GM19023 (cell line): ENCODE data around the gene STMN3.
"Not testable (repeated sequence)": the region's sequence is repeated elsewhere in the genome, so short reads cannot be mapped to it uniquely, and the experiment has no call there.

ENCODE experiments used
- ATAC-seq: cut with Tn5 transposase; IDR thresholded peaks from one replicate; pipeline ENCODE4 v1.9.1; 2021; ENCODE audit warnings: mild to moderate bottlenecking, moderate library complexity; ENCODE audit not compliant: unreplicated experiment

STMN3 gene

DNA sequence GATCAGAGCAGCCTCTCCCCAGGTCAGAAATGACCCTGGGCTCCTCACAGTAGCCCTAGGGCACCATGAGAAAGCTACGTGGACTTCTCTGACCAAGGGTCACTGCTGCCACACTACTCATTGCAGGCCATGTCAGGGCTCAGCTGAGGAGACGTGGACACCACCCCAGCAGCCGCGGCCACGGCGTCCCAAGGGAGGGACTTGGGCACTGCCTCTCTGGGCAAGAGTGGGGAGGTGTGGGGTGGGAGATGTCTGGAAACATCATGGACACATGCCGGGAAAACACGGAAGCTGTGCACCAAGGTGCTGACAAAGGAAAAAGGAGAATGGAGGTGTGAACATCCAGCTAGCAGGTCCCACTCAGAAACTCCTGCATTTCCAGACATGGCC, 35.4 kb downstream of the STMN3 start:
- ATAC-seq: no peak

DNA sequence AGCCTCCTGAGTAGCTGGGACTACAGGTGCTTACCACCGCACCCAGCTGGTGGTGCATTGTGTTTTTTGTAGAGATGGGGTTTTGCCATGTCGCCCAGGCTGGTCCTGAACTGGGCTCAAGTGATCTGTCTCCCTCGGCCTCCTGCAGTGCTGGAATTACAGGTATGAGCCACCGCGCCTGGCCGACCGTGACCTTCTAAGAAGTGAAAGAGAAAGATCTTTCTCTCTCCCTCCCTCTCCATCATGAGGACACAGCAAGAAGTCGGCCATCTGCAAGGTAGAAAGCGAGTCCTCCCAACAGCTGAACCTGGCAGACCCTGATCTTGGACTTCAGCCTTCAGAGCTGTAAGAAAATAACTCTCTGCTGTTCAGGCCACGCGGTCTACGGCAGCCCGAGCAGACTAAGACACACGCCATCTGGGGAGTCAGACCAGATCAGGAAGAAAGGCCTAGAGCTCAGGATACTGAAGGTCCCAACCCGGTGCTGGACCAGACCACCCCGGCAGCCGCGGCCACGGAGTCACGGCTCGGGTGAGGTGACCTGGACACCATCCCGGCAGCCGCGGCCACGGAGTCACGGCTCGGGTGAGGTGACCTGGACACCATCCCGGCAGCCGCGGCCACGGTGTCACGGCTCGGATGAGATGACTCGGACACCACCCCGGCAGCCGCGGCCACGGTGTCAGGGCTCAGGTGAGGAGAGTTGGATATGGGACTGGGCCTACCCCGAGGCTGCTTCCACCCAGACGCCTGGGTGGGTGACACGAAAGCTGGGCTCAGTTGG, 35.9 kb downstream of the STMN3 start:
- no peak for ATAC-seq

DNA sequence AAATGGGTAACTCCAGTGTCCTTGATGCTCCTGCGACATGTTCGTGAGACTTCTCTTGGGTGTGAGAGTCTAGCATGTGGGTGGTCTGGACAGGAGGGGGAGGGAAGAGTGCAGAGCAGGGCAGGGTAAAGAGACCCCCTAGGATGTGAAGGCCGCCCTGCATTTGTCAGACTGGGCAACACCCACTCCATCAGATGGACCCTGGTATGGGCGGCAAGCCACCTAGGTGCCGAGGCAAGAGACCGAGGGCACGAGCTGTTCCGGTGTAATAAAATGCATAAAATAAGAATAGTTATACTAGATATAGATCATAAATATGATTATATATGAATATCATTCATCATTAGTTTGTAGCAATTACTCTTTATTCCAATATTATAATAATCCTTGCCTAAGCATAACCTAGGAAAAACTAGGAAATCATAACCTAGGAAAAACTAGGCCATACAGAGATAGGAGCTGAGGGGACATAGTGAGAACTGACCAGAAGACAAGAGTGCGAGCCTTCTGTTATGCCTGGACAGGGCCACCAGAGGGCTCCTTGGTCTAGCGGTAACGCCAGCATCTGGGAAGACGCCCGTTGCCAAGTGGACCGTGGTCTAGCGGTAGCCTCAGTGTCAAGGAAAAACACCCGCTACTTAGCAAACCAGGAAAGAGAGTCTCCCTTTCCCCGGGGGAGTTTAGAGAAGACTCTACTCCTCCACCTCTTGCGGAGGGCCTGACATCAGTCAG, 39.2 kb downstream of the STMN3 start:
- ATAC-seq: not testable (repeated sequence)

DNA sequence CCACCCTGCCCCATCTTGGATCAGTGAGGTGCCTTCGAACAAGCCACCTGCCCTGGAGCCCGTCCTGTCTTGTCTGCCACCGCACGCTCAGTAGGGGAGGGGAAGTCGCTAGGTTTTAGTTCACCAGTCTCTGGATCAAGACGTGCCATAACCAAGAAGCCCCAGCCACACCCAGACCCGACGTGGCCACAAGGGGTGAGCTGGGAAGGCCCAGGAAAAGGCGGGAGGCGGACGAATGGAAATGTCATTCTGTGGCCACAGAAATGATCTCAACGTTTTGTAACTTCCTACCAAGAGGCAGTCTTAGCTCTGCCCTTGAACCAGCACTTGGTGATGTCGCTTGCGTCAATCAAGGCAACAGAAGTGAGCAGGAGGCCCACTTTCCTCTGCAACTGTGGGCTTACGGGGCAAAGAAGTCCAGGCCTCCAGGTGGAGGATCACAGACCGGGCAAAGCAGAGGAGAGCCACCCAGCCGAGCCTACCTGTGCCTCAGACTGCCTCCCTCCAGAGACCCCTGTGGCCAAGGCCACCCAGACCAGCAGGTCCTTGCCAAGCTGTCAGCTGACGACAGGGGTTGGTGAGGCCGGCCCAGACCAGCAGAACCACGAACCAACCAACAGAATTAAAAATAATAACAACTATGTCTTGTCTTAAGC, 40.8 kb downstream of the STMN3 start:
- ATAC-seq: no peak

DNA sequence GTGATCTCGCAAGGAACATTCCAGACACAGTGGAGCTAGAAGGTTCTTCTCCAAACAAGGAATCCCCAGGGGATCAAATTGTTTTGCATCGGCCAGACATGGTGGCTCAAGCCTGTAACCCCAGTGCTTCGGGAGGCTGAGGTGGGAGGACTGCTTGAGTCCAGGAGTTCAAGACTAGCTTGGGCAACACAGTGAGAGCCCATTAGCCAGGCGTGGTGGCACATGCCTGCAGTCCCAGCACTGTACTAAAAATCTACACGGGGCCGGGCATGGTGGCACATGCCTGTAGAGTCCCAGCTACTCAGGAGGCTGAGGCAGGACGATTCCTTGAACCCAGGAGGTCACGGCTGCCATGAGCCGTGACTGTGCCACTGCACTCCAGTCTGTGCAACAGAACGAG, 41.6 kb downstream of the STMN3 start:
- no peak for ATAC-seq

DNA sequence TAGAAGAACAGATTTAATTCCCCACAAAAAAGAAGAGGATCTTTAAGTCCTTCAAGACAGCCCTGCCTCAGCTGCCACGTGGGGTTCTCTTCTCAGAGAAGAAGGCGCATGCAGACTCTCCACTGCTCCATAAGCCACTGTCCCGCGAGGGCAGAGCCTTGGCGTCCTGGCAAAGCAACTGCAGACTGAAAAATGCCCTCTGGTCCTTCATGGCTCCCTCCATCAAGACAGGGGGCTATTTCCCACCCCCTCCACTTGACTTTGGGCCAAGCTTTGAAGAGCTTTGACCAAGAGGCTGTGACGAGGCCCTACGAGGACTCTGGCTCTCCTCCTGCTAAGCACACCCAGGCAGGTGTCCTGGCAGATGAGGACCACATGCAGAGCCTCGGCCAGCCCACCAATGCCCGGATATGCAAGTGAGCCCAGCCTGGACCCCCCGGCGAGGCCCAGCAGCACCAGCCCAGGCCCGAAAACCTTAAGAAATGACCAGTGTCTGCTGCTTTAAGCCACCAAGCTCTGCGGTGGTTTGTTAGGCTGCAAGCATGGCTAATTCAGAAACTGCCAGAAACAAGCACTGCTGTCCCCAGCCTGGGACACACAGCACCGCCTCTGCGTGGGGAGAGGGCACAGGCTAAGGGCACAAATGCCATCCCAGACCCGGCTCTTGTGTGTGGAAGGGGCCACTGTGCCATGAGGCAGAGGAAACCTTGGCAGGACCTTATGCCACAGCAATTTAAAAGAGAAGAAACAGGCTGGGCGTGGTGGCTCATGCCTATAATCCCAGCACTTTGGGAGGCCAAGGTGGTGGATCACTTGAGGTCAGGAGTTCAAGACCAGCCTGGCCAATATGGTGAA, 42.4 kb downstream of the STMN3 start:
- no peak for ATAC-seq

DNA sequence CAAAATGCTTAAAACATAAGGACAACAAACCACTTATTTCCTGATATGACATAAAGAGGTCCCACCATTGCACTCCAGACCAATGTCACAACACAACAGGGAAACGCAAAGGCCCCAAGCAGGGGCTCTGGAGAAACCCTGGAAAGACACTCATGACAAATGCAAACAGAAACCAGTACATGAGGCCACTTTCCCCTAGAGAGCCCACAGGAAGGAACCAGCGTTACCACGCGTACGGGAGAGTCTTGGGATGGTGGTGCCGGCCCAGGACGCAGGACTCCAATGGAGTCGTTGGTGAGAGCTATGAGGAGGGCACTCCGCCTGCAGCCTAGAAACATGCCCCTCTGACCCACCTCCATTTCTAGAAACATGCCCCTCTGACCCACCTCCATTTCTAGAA, 46.5 kb downstream of the STMN3 start:
- no peak for ATAC-seq

DNA sequence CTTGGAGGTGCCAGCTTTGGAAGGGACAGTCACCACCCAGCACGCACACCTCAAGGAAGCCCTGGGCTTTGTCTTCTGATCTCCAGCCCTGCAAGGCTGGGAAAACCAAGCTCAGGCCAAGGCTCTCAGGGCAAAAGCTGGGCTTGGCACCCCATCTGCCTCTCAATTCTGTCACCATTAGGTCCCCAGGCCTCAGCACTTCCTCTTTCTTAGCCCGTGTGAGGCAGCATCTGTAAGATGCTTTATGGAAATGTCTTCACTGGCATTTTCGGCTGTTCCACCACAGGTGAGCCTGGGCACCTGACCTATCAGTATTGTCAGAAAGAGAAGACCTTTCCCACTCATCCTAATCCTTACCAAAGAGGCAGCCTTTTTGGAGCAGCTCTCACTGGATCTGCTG, 50.9 kb downstream of the STMN3 start:
- no peak for ATAC-seq

DNA sequence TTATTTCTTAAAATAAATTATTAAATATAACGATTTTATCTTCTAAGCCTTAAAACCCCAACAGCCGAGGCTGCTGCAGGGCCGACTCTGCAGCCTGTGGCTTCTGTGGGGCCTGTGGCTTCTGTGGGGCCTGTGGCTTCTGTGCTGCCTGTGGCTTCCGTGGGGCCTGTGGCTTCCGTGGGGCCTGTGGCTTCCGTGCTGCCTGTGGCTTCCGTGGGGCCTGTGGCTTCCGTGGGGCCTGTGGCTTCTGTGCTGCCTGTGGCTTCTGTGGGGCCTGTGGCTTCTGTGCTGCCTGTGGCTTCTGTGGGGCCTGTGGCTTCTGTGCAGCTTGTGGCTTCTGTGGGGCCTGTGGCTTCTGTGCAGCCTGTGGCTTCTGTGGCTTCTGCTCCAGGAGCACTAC, 51.5 kb downstream of the STMN3 start:
- ATAC-seq: not testable (repeated sequence)

DNA sequence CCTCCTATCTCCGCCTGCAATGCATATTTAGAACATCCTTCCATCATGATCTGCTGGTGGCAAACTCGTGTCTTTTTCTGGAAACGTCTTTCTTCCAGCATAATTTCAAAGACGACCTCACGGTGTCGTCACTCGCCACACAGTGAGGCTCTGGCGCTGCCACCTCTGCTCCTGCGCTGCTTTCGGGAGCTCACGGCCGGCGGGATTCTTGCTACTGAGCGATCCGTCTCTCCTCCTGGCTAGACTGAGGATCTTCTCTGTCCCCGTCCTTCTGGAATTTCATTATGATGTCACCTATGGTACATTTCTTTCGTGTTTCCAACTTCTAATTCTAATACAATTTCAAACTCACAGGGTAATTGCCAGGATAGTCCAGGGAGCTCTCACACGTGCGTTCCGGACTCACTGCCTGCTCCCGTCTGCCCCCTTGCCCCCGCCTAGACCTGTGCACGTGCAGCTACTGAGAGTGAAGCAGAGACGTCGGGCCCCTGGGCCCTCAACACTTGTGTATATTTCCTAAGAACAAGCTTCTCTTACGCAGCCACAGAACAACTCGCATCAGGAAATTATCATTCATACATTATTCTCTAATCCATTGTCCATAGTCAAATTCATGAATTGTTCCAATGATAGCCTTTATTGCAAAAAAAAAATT, 53.7 kb downstream of the STMN3 start:
- no peak for ATAC-seq

DNA sequence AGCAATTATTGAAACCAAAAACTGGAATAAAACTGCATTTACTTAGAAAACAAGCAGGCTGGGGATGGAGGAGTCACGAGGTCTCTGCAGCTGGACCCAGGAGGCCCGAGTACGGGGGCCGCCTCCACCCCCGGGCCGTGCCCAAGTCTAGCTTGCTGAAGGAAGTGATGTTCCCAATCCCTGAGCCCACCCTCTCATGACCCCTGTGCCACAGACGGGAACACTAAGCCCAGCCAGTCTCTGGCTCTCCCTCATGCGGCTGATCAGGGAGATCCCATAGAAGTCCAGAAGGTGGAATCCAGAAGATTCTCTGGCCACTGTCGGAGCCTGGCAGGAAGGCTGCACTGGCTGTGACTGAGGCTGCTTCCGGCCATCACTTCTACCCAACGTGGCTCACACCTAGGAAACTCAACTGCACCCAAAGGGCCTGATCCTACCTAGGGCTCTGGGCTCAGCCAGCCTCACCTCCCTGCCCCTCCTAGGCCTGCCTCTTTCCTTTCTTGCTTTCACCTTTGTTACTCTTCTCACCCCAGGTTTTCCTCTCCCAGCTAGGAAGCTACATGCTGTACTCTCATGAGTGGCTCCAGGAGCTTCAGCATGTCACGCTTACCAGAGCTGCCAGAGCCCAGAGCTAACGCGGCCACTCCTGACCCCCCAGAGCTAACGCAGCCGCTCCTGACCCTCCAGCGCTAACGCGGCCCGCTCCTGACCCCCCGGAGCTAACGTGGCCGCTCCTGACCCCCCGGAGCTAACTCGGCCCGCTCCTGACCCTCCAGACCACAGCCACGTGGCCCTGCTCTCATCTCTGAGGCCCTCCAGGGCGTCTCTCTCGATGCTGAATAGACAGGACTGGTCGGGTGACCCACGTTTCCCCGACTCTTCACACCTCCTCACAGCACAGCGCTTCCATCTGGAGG, 54.5 kb downstream of the STMN3 start:
- ATAC-seq: no peak

DNA sequence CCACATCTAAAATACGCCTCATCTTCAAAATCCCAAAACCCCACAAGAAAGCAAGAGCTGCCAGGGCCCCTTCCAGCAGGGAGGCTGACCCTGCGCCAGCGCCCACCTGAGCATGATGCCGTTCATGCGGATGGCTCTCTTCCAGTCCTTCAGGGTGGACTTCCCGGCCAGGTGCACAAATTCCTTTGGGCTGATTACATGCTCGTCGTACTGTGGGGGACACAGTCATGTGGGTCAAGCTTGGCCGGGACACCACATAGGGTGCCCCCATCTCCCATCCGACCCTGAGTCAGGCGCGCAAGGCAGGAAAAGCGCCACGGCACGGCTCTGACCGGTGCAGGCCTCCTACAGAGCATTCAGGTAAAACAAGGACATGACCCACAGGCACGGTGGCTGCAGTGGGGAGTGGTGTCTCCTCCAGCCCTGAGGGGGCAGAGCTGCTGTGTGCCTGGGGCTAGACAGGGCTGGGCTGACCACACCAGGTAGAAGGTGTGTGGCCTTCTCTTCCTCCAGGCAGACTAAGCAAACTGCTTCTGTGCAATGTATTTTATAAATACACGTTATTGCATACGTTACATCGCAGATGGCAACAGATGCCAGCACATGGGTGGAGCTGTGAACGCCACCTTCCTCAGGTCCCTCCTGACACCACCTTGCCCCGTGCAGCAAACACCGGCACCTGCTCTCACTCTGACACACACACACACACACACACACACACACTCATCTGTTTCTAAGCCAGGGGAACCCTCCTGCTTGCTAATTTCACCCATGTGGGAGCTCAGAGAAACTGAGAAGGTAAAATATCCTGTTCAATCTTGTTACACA, 55.4 kb downstream of the STMN3 start:
- no peak for ATAC-seq

DNA sequence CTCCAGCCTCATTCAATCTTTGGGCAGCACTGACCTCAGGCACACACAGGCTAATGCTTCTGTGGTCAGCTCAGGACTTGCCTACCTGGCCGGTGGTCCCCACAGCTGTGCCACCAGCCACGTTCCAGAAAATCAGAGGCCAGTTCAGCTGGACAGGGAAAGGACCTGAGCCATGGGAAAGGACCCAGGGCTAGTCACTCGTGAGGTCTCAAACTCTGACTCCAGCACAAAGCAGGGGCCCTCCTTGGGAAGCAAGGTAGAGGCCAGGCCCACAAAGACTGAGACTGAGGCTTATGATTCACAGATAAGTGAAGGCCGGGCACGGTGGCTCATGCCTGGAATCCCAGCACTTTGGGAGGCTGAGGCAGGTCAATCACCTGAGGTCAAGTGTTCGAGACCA, 56.8 kb downstream of the STMN3 start:
- ATAC-seq: no peak

DNA sequence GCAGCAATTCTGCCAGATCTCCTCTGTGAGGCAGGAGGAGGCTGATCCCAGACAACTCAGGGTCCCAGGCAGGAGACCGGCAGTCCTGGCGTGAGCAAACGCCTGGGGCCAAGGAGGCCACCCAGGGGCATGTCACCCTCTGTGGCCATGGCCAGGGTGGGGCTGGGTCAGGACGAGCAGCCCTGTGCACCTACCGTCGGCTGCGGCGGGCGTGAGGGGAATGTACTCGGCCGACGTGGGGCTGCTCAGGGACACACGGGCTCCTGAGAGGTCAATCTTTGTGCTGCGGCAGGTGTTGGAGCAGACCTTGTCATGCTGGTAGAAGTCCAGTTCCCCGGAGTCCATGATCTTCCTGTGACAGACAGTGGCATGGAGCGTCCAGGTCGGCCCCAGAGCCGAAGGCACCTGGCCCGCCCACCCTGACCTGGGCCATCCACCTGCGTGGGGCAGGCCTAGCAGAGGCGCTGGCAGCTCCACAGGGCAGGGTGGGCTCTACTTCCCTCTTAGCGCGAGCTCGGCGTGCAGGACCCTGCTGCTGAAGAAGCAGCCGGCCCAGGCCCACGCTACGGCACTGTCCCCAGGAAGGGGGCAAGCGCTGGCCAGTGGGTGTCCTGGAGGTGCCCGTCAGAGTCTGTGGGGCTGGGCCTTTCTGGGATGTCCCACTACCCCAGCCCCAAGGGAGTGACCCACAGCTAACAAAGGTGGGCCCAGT, 57.7 kb downstream of the STMN3 start:
- no peak for ATAC-seq

DNA sequence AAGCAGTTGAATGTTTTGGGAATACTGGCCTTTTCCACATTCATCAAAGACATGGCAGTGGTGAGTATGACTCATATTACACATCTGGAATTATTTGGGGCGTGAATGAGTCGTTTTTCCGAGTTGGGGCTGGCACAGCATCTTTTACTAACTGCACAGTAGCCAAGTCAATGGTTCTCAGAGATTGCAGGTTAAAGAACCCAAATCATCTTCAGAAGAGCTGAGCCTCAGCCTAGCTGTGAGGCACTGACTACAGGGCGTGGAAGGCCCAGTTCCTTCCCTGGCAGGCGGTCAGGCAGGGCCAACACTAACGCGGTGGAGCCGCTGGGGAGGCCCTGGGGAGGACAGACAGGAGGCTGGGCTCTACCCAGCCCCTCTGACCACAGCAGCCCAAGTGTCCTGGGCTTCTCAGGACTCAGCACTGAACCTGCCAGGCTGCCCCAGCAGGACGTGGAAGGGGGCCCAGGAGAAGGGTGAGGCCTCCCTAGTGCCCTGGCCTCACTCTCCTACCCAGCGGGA, 59.1 kb downstream of the STMN3 start:
- no peak for ATAC-seq

DNA sequence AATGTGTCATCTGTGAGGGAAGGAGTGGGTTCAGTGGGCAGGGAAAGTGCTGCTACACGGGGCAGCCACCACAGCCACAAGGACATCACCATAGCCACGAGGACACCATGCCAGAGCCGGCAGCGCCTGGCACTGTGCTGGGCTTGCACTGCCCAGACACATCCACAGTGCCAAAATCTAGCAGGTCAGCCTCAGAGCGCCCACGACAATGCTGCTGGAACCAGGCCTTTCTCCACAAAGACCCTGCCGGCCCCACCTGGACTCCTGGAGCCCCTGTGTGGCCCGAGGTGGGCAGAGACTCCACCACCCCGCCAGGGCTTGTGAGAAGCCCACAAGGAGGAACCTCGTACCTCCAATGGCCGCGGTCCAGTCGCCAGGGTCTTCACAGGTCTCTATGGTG, 60.6 kb downstream of the STMN3 start:
- ATAC-seq: no peak

DNA sequence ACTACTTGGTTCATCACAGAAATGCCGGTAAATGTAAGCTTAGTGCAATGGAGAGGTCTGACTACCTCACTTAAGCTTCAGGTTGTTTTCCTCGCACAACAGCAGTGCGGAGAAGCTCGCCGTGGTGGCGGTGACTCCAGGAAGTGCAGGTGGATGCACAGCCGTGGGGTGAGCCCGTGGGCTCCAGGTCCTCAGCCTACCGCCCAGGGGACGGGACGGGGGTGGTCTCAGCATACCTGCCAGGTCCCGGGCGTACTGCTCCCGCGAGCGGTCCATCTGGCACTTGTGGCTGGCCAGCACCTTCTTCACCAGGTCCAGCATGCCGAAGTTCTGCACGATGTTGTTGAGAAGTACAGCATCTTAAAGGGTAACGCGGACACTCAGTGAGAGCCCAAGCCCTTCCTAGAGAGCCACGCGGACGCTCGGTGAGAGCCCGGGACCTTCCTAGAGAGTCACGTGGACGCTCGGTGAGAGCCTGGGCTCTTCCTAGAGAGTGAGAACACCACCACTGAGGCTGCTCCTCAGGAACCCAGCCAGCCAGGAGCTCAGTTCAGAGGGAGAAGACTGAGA, 61.4 kb downstream of the STMN3 start:
- no peak for ATAC-seq
